DMS 273 (cell line): ENCODE results near the gene FOXN4.

Source experiments
- DNase-seq: peaks from one replicate; lab custom pipeline; 2025; ENCODE audit not compliant: unreplicated experiment; lab: John Stamatoyannopoulos, UW

FOXN4 gene

GRCh38 chr12:109284392-109284791 is 24.7 kb downstream of the FOXN4 start:
- DNase-seq: no peak

- no peak for DNase-seq
These were observed 27.6 kb downstream of the FOXN4 start for GRCh38 chr12:109281452-109281851.

GRCh38 chr12:109279525-109279924 is 29.6 kb downstream of the FOXN4 start:
- DNase-seq: no peak

GRCh38 chr12:109278912-109279311 is 30.2 kb downstream of the FOXN4 start:
- DNase-seq: no peak

GRCh38 chr12:109277899-109278762 is 31.0 kb downstream of the FOXN4 start:
- DNase-seq: peak; percentile 86

GRCh38 chr12:109277255-109277898 is 31.7 kb downstream of the FOXN4 start:
- no peak for DNase-seq

GRCh38 chr12:109276160-109276559 is 32.9 kb downstream of the FOXN4 start:
- DNase-seq: no peak

- DNase-seq: no peak
These were observed 33.9 kb downstream of the FOXN4 start for GRCh38 chr12:109275173-109275572.

GRCh38 chr12:109274381-109274780 is 34.7 kb downstream of the FOXN4 start:
- DNase-seq: no peak

GRCh38 chr12:109273354-109273753 is 35.7 kb downstream of the FOXN4 start:
- peak; percentile 22 for DNase-seq

- DNase-seq: no peak
These were observed 37.7 kb downstream of the FOXN4 start for GRCh38 chr12:109271418-109271817.

GRCh38 chr12:109270494-109270893 is 38.6 kb downstream of the FOXN4 start:
- no peak for DNase-seq

- no peak for DNase-seq
These were observed 39.7 kb downstream of the FOXN4 start for GRCh38 chr12:109269428-109269827.

GRCh38 chr12:109268896-109269295 is 40.2 kb downstream of the FOXN4 start:
- DNase-seq: no peak

GRCh38 chr12:109267361-109267760 is 41.7 kb downstream of the FOXN4 start:
- no peak for DNase-seq

GRCh38 chr12:109266106-109266879 is 42.8 kb downstream of the FOXN4 start:
- no peak for DNase-seq

GRCh38 chr12:109264943-109265650 is 44.0 kb downstream of the FOXN4 start:
- DNase-seq: no peak

- peak; percentile 88 for DNase-seq
These were observed 44.8 kb downstream of the FOXN4 start for GRCh38 chr12:109264095-109264942.

- DNase-seq: no peak
These were observed 45.6 kb downstream of the FOXN4 start for GRCh38 chr12:109263439-109263838.

GRCh38 chr12:109261939-109262338 is 47.1 kb downstream of the FOXN4 start:
- no peak for DNase-seq
